ENCODE results near the gene ENPP1.
A peak's percentile ranks its signal among the peaks of the same experiment; 100 is the strongest.

The ENPP1 gene

GRCh38 chr6:131784561-131784960, 23.3 kb upstream of the ENPP1 start:
- H3K9me3 ChIP-seq (ENCODE audit: control insufficient read depth in 2 of 2, low read length in 2 of 2): no peaks in the 10 kb centered on the region
- H3K27ac ChIP-seq (ENCODE audit: low read length): no peak overlapping the region
- no peaks in the 10 kb centered on the region for H3K27me3 ChIP-seq (ENCODE audit: control insufficient read depth in 1 of 2, insufficient read depth in 2 of 2, low read length in 2 of 2)
- no peaks in the 10 kb centered on the region for H3K36me3 ChIP-seq (ENCODE audit: control insufficient read depth in 2 of 2, insufficient read depth in 2 of 2, low read length in 2 of 2)
- H3K4me1 ChIP-seq (ENCODE audit: control insufficient read depth, insufficient read depth, low read length): no peaks in the 10 kb centered on the region
- no peak overlapping the region for H3K9ac ChIP-seq (ENCODE audit: low read length in 2 of 2)
- no peak overlapping the region for H3K4me3 ChIP-seq (ENCODE audit: low read length in 2 of 2)

GRCh38 chr6:131787079-131787478, 20.7 kb upstream of the ENPP1 start:
- Histone ChIP-seq H3K9ac (ENCODE audit: low read length in 2 of 2) (no peak overlapping the region), H3K4me1 (ENCODE audit: control insufficient read depth, insufficient read depth, low read length) (no peaks in the 10 kb centered on the region), H3K36me3 (ENCODE audit: control insufficient read depth in 2 of 2, insufficient read depth in 2 of 2, low read length in 2 of 2) (no peaks in the 10 kb centered on the region), H3K4me3 (ENCODE audit: low read length in 2 of 2) (no peak overlapping the region), H3K27ac (ENCODE audit: low read length) (no peak overlapping the region), H3K27me3 (ENCODE audit: control insufficient read depth in 1 of 2, insufficient read depth in 2 of 2, low read length in 2 of 2) (no peaks in the 10 kb centered on the region), H3K9me3 (ENCODE audit: control insufficient read depth in 2 of 2, low read length in 2 of 2) (no peaks in the 10 kb centered on the region)

- no peaks in the 10 kb centered on the region for H3K36me3 ChIP-seq (ENCODE audit: control insufficient read depth in 2 of 2, insufficient read depth in 2 of 2, low read length in 2 of 2)
- no peak overlapping the region for H3K27ac ChIP-seq (ENCODE audit: low read length)
- H3K9me3 ChIP-seq (ENCODE audit: control insufficient read depth in 2 of 2, low read length in 2 of 2): no peaks in the 10 kb centered on the region
- no peaks in the 10 kb centered on the region for H3K27me3 ChIP-seq (ENCODE audit: control insufficient read depth in 1 of 2, insufficient read depth in 2 of 2, low read length in 2 of 2)
- no peak overlapping the region for H3K4me3 ChIP-seq (ENCODE audit: low read length in 2 of 2)
- no peak overlapping the region for H3K9ac ChIP-seq (ENCODE audit: low read length in 2 of 2)
- H3K4me1 ChIP-seq (ENCODE audit: control insufficient read depth, insufficient read depth, low read length): no peaks in the 10 kb centered on the region
Observed at GRCh38 chr6:131787766-131788712, 19.8 kb upstream of the ENPP1 start.

GRCh38 chr6:131789219-131789618, 18.6 kb upstream of the ENPP1 start:
- no peak overlapping the region for H3K27ac ChIP-seq (ENCODE audit: low read length)
- H3K9me3 ChIP-seq (ENCODE audit: control insufficient read depth in 2 of 2, low read length in 2 of 2): no peaks in the 10 kb centered on the region
- H3K36me3 ChIP-seq (ENCODE audit: control insufficient read depth in 2 of 2, insufficient read depth in 2 of 2, low read length in 2 of 2): no peaks in the 10 kb centered on the region
- H3K9ac ChIP-seq (ENCODE audit: low read length in 2 of 2): no peak overlapping the region
- no peaks in the 10 kb centered on the region for H3K4me1 ChIP-seq (ENCODE audit: control insufficient read depth, insufficient read depth, low read length)
- H3K27me3 ChIP-seq (ENCODE audit: control insufficient read depth in 1 of 2, insufficient read depth in 2 of 2, low read length in 2 of 2): no peaks in the 10 kb centered on the region
- H3K4me3 ChIP-seq (ENCODE audit: low read length in 2 of 2): no peak overlapping the region

GRCh38 chr6:131791476-131791875, 16.3 kb upstream of the ENPP1 start:
- Histone ChIP-seq H3K36me3 (ENCODE audit: control insufficient read depth in 2 of 2, insufficient read depth in 2 of 2, low read length in 2 of 2) (no peaks in the 10 kb centered on the region), H3K4me1 (ENCODE audit: control insufficient read depth, insufficient read depth, low read length) (no peaks in the 10 kb centered on the region)

GRCh38 chr6:131792091-131792496, 15.7 kb upstream of the ENPP1 start:
- Histone ChIP-seq H3K27ac (ENCODE audit: low read length) (no peak overlapping the region), H3K36me3 (ENCODE audit: control insufficient read depth in 2 of 2, insufficient read depth in 2 of 2, low read length in 2 of 2) (no peaks in the 10 kb centered on the region), H3K9me3 (ENCODE audit: control insufficient read depth in 2 of 2, low read length in 2 of 2) (no peaks in the 10 kb centered on the region), H3K4me1 (ENCODE audit: control insufficient read depth, insufficient read depth, low read length) (no peaks in the 10 kb centered on the region), H3K4me3 (ENCODE audit: low read length in 2 of 2) (no peak overlapping the region), H3K9ac (ENCODE audit: low read length in 2 of 2) (no peak overlapping the region), H3K27me3 (ENCODE audit: control insufficient read depth in 1 of 2, insufficient read depth in 2 of 2, low read length in 2 of 2) (no peaks in the 10 kb centered on the region)

More at GRCh38 chr6:131791476-131791875, 16.3 kb upstream of the ENPP1 start:
- Histone ChIP-seq H3K4me3 (ENCODE audit: low read length in 2 of 2) (no peak overlapping the region), H3K9ac (ENCODE audit: low read length in 2 of 2) (no peak overlapping the region), H3K9me3 (ENCODE audit: control insufficient read depth in 2 of 2, low read length in 2 of 2) (no peaks in the 10 kb centered on the region), H3K27ac (ENCODE audit: low read length) (no peak overlapping the region), H3K27me3 (ENCODE audit: control insufficient read depth in 1 of 2, insufficient read depth in 2 of 2, low read length in 2 of 2) (no peaks in the 10 kb centered on the region)

- Histone ChIP-seq H3K27me3 (ENCODE audit: control insufficient read depth in 1 of 2, insufficient read depth in 2 of 2, low read length in 2 of 2) (no peaks in the 10 kb centered on the region), H3K4me1 (ENCODE audit: control insufficient read depth, insufficient read depth, low read length) (no peaks in the 10 kb centered on the region), H3K4me3 (ENCODE audit: low read length in 2 of 2) (no peak overlapping the region), H3K9ac (ENCODE audit: low read length in 2 of 2) (no peak overlapping the region), H3K9me3 (ENCODE audit: control insufficient read depth in 2 of 2, low read length in 2 of 2) (no peaks in the 10 kb centered on the region), H3K36me3 (ENCODE audit: control insufficient read depth in 2 of 2, insufficient read depth in 2 of 2, low read length in 2 of 2) (no peaks in the 10 kb centered on the region), H3K27ac (ENCODE audit: low read length) (no peak overlapping the region)
Observed at GRCh38 chr6:131795366-131795765, 12.5 kb upstream of the ENPP1 start.

GRCh38 chr6:131802347-131802746, 5.5 kb upstream of the ENPP1 start:
- no peaks in the 10 kb centered on the region for H3K9me3 ChIP-seq (ENCODE audit: control insufficient read depth in 2 of 2, low read length in 2 of 2)
- H3K36me3 ChIP-seq (ENCODE audit: control insufficient read depth in 2 of 2, insufficient read depth in 2 of 2, low read length in 2 of 2): no peaks in the 10 kb centered on the region
- no peak overlapping the region for H3K4me3 ChIP-seq (ENCODE audit: low read length in 2 of 2)
- H3K27ac ChIP-seq (ENCODE audit: low read length): no peak overlapping the region
- no peaks in the 10 kb centered on the region for H3K27me3 ChIP-seq (ENCODE audit: control insufficient read depth in 1 of 2, insufficient read depth in 2 of 2, low read length in 2 of 2)
- no peak overlapping the region for H3K9ac ChIP-seq (ENCODE audit: low read length in 2 of 2)
- peaks cover 2% of the 10 kb centered on the region for H3K4me1 ChIP-seq (ENCODE audit: control insufficient read depth, insufficient read depth, low read length)

- no peak overlapping the region for H3K9ac ChIP-seq (ENCODE audit: low read length in 2 of 2)
- peaks cover 2% of the 10 kb centered on the region for H3K4me1 ChIP-seq (ENCODE audit: control insufficient read depth, insufficient read depth, low read length)
- H3K27me3 ChIP-seq (ENCODE audit: control insufficient read depth in 1 of 2, insufficient read depth in 2 of 2, low read length in 2 of 2): no peaks in the 10 kb centered on the region
- no peaks in the 10 kb centered on the region for H3K36me3 ChIP-seq (ENCODE audit: control insufficient read depth in 2 of 2, insufficient read depth in 2 of 2, low read length in 2 of 2)
- H3K9me3 ChIP-seq (ENCODE audit: control insufficient read depth in 2 of 2, low read length in 2 of 2): no peaks in the 10 kb centered on the region
- H3K4me3 ChIP-seq (ENCODE audit: low read length in 2 of 2): no peak overlapping the region
- no peak overlapping the region for H3K27ac ChIP-seq (ENCODE audit: low read length)
Observed at GRCh38 chr6:131803007-131803769, 4.6 kb upstream of the ENPP1 start.

GRCh38 chr6:131804131-131804530, 3.7 kb upstream of the ENPP1 start:
- H3K27me3 ChIP-seq (ENCODE audit: control insufficient read depth in 1 of 2, insufficient read depth in 2 of 2, low read length in 2 of 2): no peaks in the 10 kb centered on the region
- no peak overlapping the region for H3K27ac ChIP-seq (ENCODE audit: low read length)
- no peak overlapping the region for H3K4me3 ChIP-seq (ENCODE audit: low read length in 2 of 2)
- H3K9ac ChIP-seq (ENCODE audit: low read length in 2 of 2): no peak overlapping the region
- H3K4me1 ChIP-seq (ENCODE audit: control insufficient read depth, insufficient read depth, low read length): peaks cover 5% of the 10 kb centered on the region
- no peaks in the 10 kb centered on the region for H3K9me3 ChIP-seq (ENCODE audit: control insufficient read depth in 2 of 2, low read length in 2 of 2)
- no peaks in the 10 kb centered on the region for H3K36me3 ChIP-seq (ENCODE audit: control insufficient read depth in 2 of 2, insufficient read depth in 2 of 2, low read length in 2 of 2)

- no peaks in the 10 kb centered on the region for H3K27me3 ChIP-seq (ENCODE audit: control insufficient read depth in 1 of 2, insufficient read depth in 2 of 2, low read length in 2 of 2)
- H3K27ac ChIP-seq (ENCODE audit: low read length): peak overlapping the region; percentile 26
- peak overlapping the region; percentile 43 to 65 for H3K9ac ChIP-seq (ENCODE audit: low read length in 2 of 2)
- no peaks in the 10 kb centered on the region for H3K9me3 ChIP-seq (ENCODE audit: control insufficient read depth in 2 of 2, low read length in 2 of 2)
- H3K36me3 ChIP-seq (ENCODE audit: control insufficient read depth in 2 of 2, insufficient read depth in 2 of 2, low read length in 2 of 2): no peaks in the 10 kb centered on the region
- peaks cover 5% of the 10 kb centered on the region for H3K4me1 ChIP-seq (ENCODE audit: control insufficient read depth, insufficient read depth, low read length)
- peak overlapping the region; percentile 55 to 77 for H3K4me3 ChIP-seq (ENCODE audit: low read length in 2 of 2)
Observed at GRCh38 chr6:131807321-131807643, 538 bp upstream of the ENPP1 start.
